ENCODE results near the gene USH2A.

GRCh38 chr1:215744419-215744818 lies 678.8 kb downstream of the USH2A start:
- TF ChIP-seq ZNF384 (IDR thresholded peaks at IDR 0.05) (no peak), SUZ12 (IDR thresholded peaks at IDR 0.05) (no peak)

Data from HEK293T (cell line).